Stimulated activated CD8-positive, alpha-beta memory T cell treated with anti-CD3 and anti-CD28 coated beads, Interleukin-4, amount 100 ng/mL, for 4 hours (primary cell): ENCODE measurements around the gene POLR2L.

ENCODE experiments used
- DNase-seq, 2 donors: peaks; one replicate each; pipeline ENCODE4 v3.0.0-alpha.2; 2020; ENCODE audit warnings: low read depth in 2 of 2, low spot score in 1 of 2

The POLR2L gene

GRCh38 chr11:869399-870126 lies 27.2 kb upstream of the POLR2L start:
- DNase-seq, result no peak

DNA sequence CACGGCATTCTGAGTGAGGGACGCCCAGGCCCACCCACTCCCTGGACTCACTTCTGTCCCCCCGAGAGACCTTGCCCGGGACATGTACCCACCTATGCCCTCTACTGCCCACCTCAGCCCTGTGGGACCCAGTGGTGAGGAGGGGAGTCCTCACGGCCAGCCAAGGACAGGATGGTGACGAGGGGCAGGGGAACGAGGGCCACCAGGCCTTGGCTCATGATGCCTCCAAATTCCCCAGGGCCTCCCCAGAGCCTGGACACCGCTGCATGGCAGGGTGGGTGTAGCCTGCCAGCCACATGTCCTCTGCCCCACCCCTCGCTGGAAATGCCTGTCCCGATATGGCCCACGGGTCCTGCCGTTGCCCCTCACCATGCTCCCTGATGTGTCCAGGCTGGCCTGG lies 26.5 kb upstream of the POLR2L start:
- DNase-seq, result no peak

DNA sequence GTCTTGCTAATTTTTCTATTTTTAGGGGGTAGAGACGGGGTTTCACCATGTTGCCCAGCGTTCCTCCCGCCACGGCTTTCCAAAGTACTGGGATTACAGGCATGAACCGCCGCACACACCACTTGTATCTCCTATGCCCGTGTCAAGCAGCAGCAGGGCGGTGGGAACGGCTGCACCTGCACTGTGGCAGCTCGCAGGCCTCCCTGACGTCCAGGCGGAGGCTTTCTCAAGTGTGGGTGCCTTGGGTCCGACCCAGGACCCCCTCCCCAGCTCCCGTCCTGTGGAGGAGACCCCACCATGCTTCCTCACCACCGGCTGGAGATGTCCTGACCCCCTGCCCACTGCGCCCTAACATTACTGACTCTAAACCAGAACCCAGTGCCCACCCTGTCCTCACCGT lies 26.1 kb upstream of the POLR2L start:
- DNase-seq, result no peak

- DNase-seq, result no peak
Measured at GRCh38 chr11:867856-868358, 25.6 kb upstream of the POLR2L start.

DNA sequence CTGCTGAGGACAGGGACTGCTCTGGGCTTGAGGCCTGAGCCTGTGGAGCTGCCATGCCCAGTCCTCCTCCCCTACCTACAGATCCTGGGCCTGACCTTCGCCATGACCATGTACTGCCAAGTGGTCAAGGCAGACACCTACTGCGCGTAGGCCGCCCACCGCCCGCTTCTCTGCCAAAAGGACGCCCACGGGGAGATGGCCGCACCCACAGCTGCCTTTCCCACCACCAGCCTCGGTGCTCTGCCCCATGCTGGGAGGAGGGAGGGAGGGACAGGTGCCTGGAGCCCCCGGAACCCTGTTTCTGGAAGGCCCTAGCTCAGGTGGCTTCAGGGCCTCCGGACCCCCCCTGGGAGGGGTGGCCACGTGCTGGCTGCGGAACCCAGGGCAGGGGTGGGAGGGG lies 24.2 kb upstream of the POLR2L start:
- no peak for DNase-seq

DNA sequence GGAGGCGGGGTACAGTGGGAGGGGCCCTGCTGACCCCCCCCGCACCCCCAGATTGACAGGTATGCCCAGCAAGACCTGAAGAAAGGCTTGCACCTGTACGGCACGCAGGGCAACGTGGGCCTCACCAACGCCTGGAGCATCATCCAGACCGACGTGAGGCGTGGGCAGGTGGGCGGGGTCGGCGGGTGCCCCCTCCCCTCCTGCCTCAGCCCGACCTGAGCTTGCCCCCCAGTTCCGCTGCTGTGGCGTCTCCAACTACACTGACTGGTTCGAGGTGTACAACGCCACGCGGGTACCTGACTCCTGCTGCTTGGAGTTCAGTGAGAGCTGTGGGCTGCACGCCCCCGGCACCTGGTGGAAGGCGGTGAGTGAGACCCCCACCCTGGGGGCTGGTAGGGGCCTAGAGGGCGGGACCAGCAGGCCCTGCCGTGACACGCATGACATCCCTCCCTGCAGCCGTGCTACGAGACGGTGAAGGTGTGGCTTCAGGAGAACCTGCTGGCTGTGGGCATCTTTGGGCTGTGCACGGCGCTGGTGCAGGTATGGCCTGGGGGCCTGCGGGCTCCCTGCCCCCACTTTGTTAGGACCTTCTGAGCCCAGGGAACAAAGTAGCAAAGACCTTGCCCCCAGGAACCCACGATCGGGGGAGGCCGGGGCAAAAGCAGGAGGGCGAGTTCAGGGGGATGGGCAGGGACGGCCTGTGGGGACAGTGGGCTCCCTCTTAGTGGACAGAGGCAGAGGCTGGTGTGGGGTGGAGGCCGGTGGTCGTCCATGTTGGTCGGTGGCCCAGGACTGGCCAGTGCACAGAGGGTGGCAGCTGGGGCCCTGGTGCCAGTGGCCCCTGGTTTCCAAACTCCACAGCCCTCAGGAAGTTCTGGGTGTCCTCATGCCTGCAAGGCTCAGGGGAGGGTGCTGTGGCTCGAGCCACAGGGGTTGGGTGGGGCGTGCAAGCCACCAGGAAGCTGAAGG lies 23.4 kb upstream of the POLR2L start:
- no peak for DNase-seq

DNA sequence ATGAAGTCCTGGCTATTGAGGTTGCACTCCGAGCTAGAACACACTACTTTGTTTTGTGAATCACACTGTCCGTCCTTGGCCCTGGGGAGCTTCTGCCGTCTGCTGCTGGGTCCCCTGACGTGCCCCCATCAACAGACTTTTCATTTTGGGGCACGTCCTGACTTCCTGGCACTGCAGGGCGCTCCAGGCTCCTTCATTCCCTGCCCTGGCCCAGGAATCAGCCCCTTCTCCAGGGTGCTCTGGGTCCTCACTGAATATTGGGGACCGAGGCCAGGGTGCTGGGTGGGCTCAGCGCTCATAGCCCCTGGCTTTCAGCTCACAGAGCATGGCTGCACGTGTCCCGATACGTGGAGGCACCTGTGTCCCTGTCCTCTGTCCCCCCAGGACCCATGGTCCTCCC lies 22.6 kb upstream of the POLR2L start:
- no peak for DNase-seq

DNA sequence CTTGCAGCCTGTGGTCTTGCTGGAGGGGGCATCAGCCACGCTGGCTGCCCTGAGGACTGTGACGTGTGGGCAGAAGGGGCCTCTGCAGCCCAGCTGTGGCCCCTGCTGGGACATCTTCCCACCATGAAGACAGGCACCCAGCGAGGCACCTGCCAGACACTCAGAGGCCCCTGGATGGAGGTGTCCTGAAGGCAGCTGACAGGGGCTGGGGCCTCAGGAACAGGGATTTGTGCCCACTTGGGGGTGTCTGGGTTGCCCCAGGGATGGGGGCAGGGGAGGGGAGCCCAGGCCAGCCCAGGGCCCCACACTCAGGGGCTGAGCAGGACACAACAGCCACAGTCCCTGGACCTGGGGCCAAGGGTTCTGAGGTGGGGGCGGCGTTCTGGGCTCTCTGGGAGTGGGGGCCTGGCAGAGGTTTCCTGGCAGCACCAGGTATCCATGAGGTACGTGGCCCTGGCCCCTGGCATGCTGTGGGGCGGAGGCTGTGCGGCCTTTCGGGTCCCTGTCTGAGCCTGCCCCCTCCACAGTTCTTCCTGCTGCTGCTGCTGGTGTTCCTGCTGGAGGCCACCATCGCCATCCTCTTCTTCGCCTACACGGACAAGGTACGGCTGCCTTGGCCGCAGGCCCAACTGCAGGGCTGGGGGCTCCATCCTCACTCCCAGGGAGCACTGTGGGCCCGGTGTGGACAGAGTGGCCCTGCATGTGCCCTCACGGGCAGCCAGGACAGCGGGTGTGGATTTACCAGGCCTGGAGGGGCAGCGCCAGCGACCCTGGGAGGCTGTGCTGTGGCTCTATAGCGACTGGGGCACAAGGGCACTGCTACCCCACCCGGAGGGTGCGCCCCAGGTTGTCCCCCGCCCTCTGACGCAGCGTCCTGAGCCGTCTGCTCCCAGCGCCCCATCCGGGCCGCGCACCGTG lies 21.8 kb upstream of the POLR2L start:
- no peak for DNase-seq

- no peak for DNase-seq
Measured at GRCh38 chr11:863023-863909, 20.9 kb upstream of the POLR2L start.

- DNase-seq, result no peak
Measured at GRCh38 chr11:862696-863022, 20.3 kb upstream of the POLR2L start.

- DNase-seq, result no peak
Measured at GRCh38 chr11:862081-862661, 19.8 kb upstream of the POLR2L start.

GRCh38 chr11:861105-861479 lies 18.8 kb upstream of the POLR2L start:
- no peak for DNase-seq

DNA sequence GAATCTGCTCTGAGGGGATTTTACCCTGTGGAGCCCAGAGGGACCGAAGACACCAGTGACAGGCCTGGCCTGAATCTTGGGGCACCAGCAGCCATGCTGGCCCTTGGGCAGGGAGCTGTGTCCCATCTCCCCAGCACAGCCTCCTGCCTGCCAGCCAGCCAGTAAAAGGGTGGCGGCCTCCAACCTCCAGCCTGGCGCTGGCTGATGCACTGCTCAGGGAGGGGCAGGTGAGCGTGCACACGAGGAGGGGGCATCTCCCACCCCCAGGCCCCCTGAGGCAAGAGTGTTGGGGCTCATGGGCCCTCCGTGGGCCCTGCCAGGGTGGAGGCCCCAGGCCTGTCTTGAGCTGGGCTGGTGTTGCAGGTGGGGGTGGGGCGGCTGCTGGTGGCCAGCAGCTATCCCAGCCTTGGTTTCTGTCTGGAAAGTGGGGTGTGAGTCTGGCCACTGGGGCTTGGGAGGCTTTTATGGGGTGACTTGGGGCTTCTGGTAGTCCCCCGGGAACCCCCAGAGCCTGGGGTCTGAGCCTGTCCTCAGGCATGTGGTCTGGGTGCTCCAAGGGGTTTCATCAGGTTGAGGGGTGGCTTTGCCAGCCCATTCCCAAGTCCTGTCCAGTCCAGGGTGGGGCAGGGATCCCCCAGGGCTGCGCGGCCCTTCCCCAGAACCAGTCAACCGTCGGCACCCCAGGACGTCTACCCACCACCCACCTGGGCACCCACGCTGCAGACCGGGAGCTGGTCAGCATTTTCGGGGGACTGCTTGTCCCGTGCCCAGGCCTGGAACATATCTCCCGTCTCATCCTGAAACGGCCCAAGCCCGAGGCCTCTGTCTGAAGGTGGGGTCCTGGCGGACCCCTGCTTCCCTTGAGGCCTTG lies 18.1 kb upstream of the POLR2L start:
- DNase-seq, result no peak

GRCh38 chr11:859394-860131 lies 17.2 kb upstream of the POLR2L start:
- DNase-seq, result no peak

- DNase-seq, result no peak
Measured at GRCh38 chr11:858762-859339, 16.5 kb upstream of the POLR2L start.

DNA sequence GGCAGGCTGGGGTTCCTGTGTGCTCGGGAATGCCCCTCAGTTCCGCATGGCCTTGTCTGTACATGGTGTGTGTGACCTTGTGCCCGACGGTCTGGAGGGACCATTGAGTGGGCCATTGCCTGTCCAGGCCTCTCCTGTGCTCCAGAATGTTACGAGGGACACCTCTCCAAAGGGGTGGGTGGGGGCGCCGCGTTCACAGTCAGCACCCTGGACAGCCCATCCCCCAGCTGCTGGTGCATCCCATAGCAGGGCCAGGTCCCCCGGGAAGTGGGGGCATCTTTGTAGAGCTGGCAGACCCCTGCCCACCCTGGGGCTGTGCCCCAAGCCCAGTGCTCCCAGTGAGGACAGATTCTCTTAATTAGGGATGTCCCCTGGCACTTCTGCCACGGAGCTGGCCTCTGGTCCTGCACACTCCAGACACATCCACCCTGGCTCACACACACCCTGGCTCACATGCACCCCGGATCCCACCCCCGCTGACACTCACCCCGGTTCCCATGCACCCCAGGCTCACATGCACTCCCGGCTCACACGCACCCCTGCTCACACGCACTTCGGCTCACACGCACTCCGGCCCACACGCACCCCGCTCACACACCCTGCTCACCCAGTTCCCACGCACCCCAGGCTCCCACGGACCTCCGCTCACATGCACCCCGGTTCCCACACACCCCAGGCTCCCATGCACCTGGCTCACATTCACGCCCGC lies 15.9 kb upstream of the POLR2L start:
- no peak for DNase-seq

- DNase-seq, result no peak
Measured at GRCh38 chr11:856397-856796, 14.1 kb upstream of the POLR2L start.
